SU-DHL-6 (cell line): ENCODE data around the gene RNF187.

Experiments used
- H2AFZ ChIP-seq: fragments of 200-600 bp; sonication (generic); 2 replicates; pipeline ENCODE4 v1.6.1; 2014; ENCODE audit warnings: low read depth, mild to moderate bottlenecking, moderate library complexity, mixed read lengths, antibody characterized with exemption, low read length; ENCODE audit not compliant: severe bottlenecking
- H3F3A ChIP-seq: fragments of 200-600 bp; shearing (Covaris generic); 2 replicates; pipeline ENCODE4 v1.6.0; 2016; ENCODE audit warnings: antibody characterized with exemption, mild to moderate bottlenecking; ENCODE audit not compliant: insufficient read depth
- H3K27ac ChIP-seq: fragments of 200-600 bp; sonication (generic); 2 replicates; pipeline ENCODE4 v1.5.1; 2016; ENCODE audit warnings: low read depth, mild to moderate bottlenecking, low read length, moderate library complexity, mixed read lengths
- H3K27me3 ChIP-seq: fragments of 200-600 bp; sonication (generic), shearing (Covaris generic); 2 replicates; pipeline ENCODE4 v1.6.0; 2014; ENCODE audit warnings: mild to moderate bottlenecking, low read length
- H3K36me3 ChIP-seq: fragments of 200-600 bp; sonication (generic); 2 replicates; pipeline ENCODE4 v1.6.1; 2014; ENCODE audit warnings: mild to moderate bottlenecking, low read length, mixed read lengths
- H3K4me2 ChIP-seq: fragments of 300-600, 200-600 bp; shearing (Covaris generic), sonication (generic); 2 replicates; pipeline ENCODE4 v1.6.0; 2014; ENCODE audit warnings: low read length, low read depth, mild to moderate bottlenecking; ENCODE audit not compliant: poor library complexity, severe bottlenecking
- H3K4me3 ChIP-seq: fragments of 200-600 bp; sonication (generic); 2 replicates; pipeline ENCODE4 v1.5.1; 2014; ENCODE audit warnings: antibody characterized with exemption, low read length, mild to moderate bottlenecking, mixed read lengths; ENCODE audit not compliant: insufficient read depth, poor library complexity, severe bottlenecking
- H3K79me2 ChIP-seq: fragments of 200-600 bp; sonication (generic); 2 replicates; pipeline ENCODE4 v1.6.1; 2014; ENCODE audit warnings: mild to moderate bottlenecking, low read length, moderate library complexity; ENCODE audit not compliant: insufficient read depth
- H3K9ac ChIP-seq: fragments of 200-600 bp; sonication (generic); 2 replicates; pipeline ENCODE4 v1.7.0; 2014; ENCODE audit warnings: mild to moderate bottlenecking, low read length
- H3K9me2 ChIP-seq: fragments of 200-600 bp; sonication (generic); replicated peaks from 2 replicates; pipeline ENCODE4 v1.6.1; 2014; ENCODE audit warnings: low read length; ENCODE audit not compliant: insufficient read depth
- H3K9me3 ChIP-seq: fragments of 200-600 bp; sonication (generic); 2 replicates; pipeline ENCODE4 v1.6.1; 2014; ENCODE audit warnings: low read length, mixed read lengths; ENCODE audit not compliant: insufficient read depth
- H4K20me1 ChIP-seq: fragments of 200-600 bp; sonication (generic); 2 replicates; pipeline ENCODE4 v1.6.1; 2014; ENCODE audit warnings: low read depth, mild to moderate bottlenecking, antibody characterized with exemption, low read length, moderate library complexity, mixed read lengths
- EZH2phosphoT487 ChIP-seq: fragments of 200-600 bp; sonication (generic), shearing (Covaris generic); conservative IDR thresholded peaks from 2 replicates; pipeline ENCODE4 v1.6.1; 2018; ENCODE audit warnings: mild to moderate bottlenecking, antibody characterized with exemption, low read length, moderate library complexity, mixed read lengths
- TF ChIP-seq, protein P1 (sequence below): fragments of 200-600 bp; sonication (generic); IDR thresholded peaks from one replicate; pipeline ENCODE4 v1.5.1; 2017; ENCODE audit warnings: antibody characterized with exemption, mild to moderate bottlenecking, low read length, moderate library complexity; ENCODE audit not compliant: insufficient read depth, poor library complexity, severe bottlenecking

RNF187 gene

DNA sequence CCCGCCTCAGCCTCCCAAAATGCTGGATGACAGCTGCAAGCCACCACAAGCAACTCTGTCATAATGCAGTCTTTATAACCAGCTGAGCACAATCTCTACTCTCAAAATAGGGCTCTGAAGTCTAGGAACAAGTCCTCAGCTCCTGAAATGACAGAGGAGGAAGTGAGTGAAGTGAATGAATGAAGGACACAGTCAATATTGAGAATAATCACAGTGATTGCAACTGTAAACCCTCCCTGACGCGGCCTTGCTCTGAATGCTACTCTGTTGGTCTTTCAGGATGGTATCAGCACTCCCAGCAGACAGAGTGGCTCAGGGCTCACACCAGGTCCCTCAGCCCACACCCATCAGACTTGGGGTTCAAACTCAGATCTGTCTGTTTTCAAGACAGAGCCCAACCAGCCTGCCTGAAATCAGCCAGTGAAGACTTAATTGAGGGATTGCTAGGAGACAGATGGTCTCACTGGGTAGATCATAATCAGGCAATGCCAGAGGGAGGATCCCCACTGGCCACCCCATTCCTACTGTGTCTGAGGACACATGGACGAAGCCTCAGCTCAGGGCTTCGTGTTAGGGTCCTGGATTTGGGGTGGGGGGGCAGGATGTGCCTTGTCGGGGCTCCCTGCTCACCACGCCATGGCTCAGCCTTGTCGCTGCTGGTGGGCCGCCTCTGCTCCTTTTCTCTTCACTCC lies 20.9 kb downstream of the RNF187 start:
- no peaks in the 10 kb centered on the region for H3K9me3 ChIP-seq
- no peak overlapping the region for H3K27ac ChIP-seq
- no peak overlapping the region for H3K4me3 ChIP-seq
- H3K4me2 ChIP-seq, result no peak overlapping the region
- H3K9me2 ChIP-seq, result no peaks in the 10 kb centered on the region
- H3K36me3 ChIP-seq, result no peaks in the 10 kb centered on the region
- no peak overlapping the region for H3K9ac ChIP-seq
- H3K27me3 ChIP-seq, result no peaks in the 10 kb centered on the region
- H2AFZ ChIP-seq, result no peak overlapping the region
- H3F3A ChIP-seq, result no peaks in the 10 kb centered on the region
- H3K79me2 ChIP-seq, result no peaks in the 10 kb centered on the region
- TF ChIP-seq, protein P1, sequence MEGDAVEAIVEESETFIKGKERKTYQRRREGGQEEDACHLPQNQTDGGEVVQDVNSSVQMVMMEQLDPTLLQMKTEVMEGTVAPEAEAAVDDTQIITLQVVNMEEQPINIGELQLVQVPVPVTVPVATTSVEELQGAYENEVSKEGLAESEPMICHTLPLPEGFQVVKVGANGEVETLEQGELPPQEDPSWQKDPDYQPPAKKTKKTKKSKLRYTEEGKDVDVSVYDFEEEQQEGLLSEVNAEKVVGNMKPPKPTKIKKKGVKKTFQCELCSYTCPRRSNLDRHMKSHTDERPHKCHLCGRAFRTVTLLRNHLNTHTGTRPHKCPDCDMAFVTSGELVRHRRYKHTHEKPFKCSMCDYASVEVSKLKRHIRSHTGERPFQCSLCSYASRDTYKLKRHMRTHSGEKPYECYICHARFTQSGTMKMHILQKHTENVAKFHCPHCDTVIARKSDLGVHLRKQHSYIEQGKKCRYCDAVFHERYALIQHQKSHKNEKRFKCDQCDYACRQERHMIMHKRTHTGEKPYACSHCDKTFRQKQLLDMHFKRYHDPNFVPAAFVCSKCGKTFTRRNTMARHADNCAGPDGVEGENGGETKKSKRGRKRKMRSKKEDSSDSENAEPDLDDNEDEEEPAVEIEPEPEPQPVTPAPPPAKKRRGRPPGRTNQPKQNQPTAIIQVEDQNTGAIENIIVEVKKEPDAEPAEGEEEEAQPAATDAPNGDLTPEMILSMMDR, result no peak
- TF ChIP-seq EZH2phosphoT487, result no peak
- H4K20me1 ChIP-seq, result no peaks in the 10 kb centered on the region

DNA sequence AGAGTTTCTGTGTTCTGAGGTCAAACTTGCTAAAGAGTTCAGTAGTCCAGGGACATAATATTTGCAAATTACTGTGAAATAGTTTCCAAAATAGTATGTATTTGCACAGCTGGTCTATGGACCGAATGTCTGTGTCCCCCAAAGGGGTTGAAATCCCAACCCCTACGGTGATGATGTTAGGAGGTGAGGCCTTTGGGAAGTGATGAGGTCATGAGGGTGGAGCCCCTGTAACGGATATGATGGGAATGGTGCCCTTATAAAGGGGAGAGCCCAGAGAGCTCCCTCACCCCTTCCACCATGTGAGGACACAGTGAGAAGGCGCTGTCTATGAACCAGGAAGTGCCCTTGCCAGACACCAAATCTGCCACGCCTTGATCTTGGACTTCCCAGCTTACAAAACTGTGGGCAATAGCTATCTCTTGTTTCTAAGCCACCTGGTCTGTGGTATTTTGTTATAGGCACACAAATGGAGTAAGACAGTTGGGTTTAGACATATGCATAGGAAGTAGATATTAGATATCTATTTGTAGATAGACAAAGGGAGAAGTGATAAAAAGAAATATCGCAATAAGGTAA lies 21.7 kb downstream of the RNF187 start:
- no peak overlapping the region for H3K4me3 ChIP-seq
- no peak overlapping the region for H3K4me2 ChIP-seq

DNA sequence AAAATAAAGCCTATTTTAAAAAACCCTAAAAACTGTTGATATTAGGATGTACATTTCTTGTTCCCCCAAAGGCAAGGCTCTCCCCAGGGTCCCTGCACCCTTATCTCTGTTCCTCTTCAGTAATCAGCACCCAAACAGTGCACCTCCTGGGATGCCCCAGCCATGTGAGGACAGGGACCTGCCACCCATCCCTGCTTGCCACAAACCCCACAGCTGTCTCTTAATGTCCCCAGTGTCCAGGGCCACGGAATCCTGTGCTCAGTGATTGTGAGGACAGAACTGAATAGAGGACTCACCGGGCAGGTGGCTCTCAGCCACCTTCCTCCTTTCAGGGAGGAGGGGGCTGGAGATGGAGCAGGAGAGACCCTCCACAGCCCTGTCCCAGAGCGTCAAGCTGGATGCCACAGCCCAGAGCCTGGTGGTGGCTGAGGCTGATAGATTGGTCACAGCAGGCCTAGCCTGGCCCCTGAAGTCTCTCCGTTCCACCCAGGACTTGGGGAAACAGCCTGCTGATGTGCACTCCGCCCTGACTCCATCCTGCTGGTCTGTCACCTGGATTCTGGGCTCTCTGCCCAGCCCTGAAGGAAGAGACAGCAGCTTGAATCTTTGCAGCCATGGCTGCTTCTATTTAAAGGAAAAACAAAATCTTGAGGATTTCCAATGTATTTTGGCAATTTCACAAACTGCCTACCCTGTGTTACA lies 23.1 kb downstream of the RNF187 start:
- H3K27me3 ChIP-seq, result no peaks in the 10 kb centered on the region
- H3K9me2 ChIP-seq, result no peaks in the 10 kb centered on the region
- no peaks in the 10 kb centered on the region for H3F3A ChIP-seq
- no peaks in the 10 kb centered on the region for H3K79me2 ChIP-seq
- no peak overlapping the region for H3K9ac ChIP-seq
- no peak overlapping the region for H2AFZ ChIP-seq
- no peak for TF ChIP-seq EZH2phosphoT487
- TF ChIP-seq, protein P1, result no peak
- no peak overlapping the region for H3K4me2 ChIP-seq
- no peaks in the 10 kb centered on the region for H3K36me3 ChIP-seq
- H4K20me1 ChIP-seq, result no peaks in the 10 kb centered on the region
- no peak overlapping the region for H3K4me3 ChIP-seq
- H3K9me3 ChIP-seq, result no peaks in the 10 kb centered on the region
- H3K27ac ChIP-seq, result no peak overlapping the region

More for the DNA sequence above, 21.7 kb downstream of the RNF187 start:
- Histone ChIP-seq H3K27me3 (no peaks in the 10 kb centered on the region), H3K79me2 (no peaks in the 10 kb centered on the region), H3K9me2 (no peaks in the 10 kb centered on the region), H2AFZ (no peak overlapping the region), H3F3A (no peaks in the 10 kb centered on the region), H3K27ac (no peak overlapping the region), H3K9me3 (no peaks in the 10 kb centered on the region), H3K9ac (no peak overlapping the region), H3K36me3 (no peaks in the 10 kb centered on the region), H4K20me1 (no peaks in the 10 kb centered on the region)
- TF ChIP-seq EZH2phosphoT487, result no peak
